Pancreas (tissue), 10 donors: ENCODE measurements around the gene MARCHF9. TPM values are rescaled to one million over a fixed set of nuclear protein-coding genes. Genes with fewer than 3 reads are reported as not detected.

Experiments used
- ATAC-seq, 4 donors: fragments of 200-7000 bp; cut with Tn5 transposase; one replicate each; pipeline versions ENCODE4 v1.8.0 to v1.9.1; 2020; ENCODE audit warnings: mild to moderate bottlenecking in 4 of 4, moderate library complexity in 4 of 4
- DNase-seq, 6 donors: peaks; one replicate each; pipeline ENCODE4 v3.0.0-alpha.2; 2020
- FAIRE-seq: peaks from 2 replicates; lab custom pipeline; 2012; peaks lifted over from hg19 to GRCh38; lab: Jason Lieb, UNC
- H3K27ac ChIP-seq, 4 donors: fragments of 200-600 bp; sonication (generic); 1 replicate in 3 of 4; 2 replicates in 1 of 4; pipeline versions ENCODE4 v1.5.0 to v1.8.0; 2020
- H3K27me3 ChIP-seq, 4 donors: fragments of 200-600 bp; one replicate each; pipeline ENCODE4 v1.8.0; 2021
- H3K36me3 ChIP-seq, 3 donors: fragments of 200-600 bp; sonication (generic) in 1 of 3; one replicate each; pipeline versions ENCODE4 v1.5.0 to v1.8.0; 2020 to 2021
- H3K4me1 ChIP-seq, 3 donors: fragments of 200-600 bp; one replicate each; pipeline ENCODE4 v1.8.0; 2021
- H3K4me3 ChIP-seq, 4 donors: fragments of 200-600 bp; sonication (generic) in 2 of 4; one replicate each; pipeline versions ENCODE4 v1.5.0 to v1.8.0; 2020 to 2021
- H3K9me3 ChIP-seq, 4 donors: fragments of 200-600 bp; one replicate each; pipeline ENCODE4 v1.8.0; 2021
- WGBS, 2 donors: extraction: QIAGEN DNeasy Blood & Tissue Kit; methylation state at CpG; one replicate each; pipeline ENCODE4 v1.1.7; 2013; 5-methylcytosine and 5-hydroxymethylcytosine counted together
- intact Hi-C, 3 donors: fragments of 100-400 bp; cut with DNase I; formaldehyde crosslinking; loops; one replicate each; pipeline versions ENCODE4 v1.11.1 to v1.14.2; 2022
- polyA plus RNA-seq, 2 donors: library from polyadenylated mRNA; stranded (reverse); fragments of 200-250 nt; gene quantifications; one replicate each; pipeline ENCODE4 v1.2.3, GENCODE V29; 2013
- total RNA-seq, 6 donors: library from RNA; stranded (reverse); fragmentation: NEBNext Ultra II Directional in 4 of 6; extraction: Animal tissue kit (Norgen Biotek cat#: 25700) in 4 of 6; gene quantifications; one replicate each; pipeline versions ENCODE4 v1.2.1 to v1.2.4, GENCODE V29; 2021 to 2023
- TF ChIP-seq, protein P1 (sequence below), 4 donors: fragments of 200-600 bp; sonication (generic) in 3 of 4; IDR thresholded peaks; one replicate each; pipeline versions ENCODE4 v1.5.0 to v1.8.0; 2021; ENCODE audit warnings: antibody characterized with exemption in 4 of 4
- donor health status: healthy with polysubstance abuse.
- donor health status: DM: no; HTN: no; CAD: no; lungs with moderate emphysema.
- donor health status: DM: no; HTN: no; CAD: no.
- donor health status: control.
- donor health status: control.
- donor health status: Bipolar disorder and iron deficiency.
- donor health status: DM: yes; HTN: yes; CAD: no.
- donor health status: DM: no; HTN: no; CAD: no.
- donor health status: DM: no; HTN: no; CAD: no.
- donor health status: DM: yes; HTN: yes; CAD: no.

The MARCHF9 gene
- total and polyA plus RNA-seq, 8 donors: 6.7 to 32.5 (median 8.0) TPM

DNA sequence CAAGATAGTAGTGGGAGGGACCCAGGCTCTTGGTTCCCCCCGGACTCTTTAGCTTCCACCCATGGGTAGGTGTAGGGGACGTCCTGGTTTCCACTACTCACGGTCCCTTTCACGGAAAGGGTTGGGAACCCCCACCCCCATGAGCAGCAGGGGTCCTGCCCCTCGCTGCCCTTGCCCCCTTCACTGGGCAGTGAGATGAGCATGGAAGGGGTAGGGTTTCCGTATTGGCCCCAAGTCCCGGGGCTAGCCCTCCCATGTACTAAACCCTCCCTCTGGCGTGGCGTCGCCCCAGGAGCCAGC is 29.1 kb upstream of the MARCHF9 start:
- FAIRE-seq: no peak
- WGBS, 2 donors: 4 to 6% methylated on average over 10 of the region's 10 CpGs
- no peaks in the 10 kb centered on the region for H3K27me3 ChIP-seq

DNA sequence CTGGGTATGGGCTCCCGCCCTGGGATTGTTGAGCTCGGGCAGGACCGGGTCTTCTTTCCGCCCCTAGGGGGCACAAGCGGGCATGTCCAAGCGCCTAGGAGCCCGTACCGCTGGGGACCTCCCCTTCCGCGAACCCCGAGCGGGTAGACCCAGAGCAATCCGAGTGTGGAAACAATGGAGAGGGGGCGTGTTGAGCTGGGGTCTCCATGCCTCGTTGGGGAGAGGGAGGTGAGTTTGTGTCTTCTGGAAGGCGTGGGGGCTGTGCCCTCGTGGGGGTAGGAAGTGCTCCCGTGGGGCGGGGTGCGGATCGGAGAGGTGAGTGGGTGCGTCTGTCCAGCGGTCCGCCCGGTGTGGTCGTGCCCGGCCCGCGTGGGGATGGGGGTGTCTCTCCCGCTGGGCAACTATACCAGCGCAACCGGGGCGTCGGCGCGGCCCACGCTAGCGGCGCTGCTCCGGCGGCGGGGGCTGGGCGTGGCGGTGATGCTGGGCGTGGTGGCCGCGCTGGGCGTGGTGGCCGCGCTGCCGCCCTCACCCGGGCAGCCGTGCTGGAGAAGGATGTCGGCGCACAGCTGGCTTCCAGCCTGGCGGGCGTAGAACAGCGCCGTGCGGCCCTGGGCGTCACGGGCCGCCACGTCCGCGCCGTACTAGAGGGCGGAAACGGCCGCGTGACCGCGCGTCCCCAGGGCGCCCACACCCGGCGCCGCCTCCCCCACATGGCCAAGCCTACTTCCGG is 28.6 kb upstream of the MARCHF9 start:
- TF ChIP-seq, protein P1, sequence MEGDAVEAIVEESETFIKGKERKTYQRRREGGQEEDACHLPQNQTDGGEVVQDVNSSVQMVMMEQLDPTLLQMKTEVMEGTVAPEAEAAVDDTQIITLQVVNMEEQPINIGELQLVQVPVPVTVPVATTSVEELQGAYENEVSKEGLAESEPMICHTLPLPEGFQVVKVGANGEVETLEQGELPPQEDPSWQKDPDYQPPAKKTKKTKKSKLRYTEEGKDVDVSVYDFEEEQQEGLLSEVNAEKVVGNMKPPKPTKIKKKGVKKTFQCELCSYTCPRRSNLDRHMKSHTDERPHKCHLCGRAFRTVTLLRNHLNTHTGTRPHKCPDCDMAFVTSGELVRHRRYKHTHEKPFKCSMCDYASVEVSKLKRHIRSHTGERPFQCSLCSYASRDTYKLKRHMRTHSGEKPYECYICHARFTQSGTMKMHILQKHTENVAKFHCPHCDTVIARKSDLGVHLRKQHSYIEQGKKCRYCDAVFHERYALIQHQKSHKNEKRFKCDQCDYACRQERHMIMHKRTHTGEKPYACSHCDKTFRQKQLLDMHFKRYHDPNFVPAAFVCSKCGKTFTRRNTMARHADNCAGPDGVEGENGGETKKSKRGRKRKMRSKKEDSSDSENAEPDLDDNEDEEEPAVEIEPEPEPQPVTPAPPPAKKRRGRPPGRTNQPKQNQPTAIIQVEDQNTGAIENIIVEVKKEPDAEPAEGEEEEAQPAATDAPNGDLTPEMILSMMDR (IDR thresholded peaks at IDR 0.05): peak; percentile 53 to 80 (median 72)
- Histone ChIP-seq H3K27me3 (no peaks in the 10 kb centered on the region), H3K9me3 (no peaks in the 10 kb centered on the region), H3K27ac (peak overlapping the region in 1 of 4 donors; percentile 52), H3K4me1 (no peaks in the 10 kb centered on the region), H3K36me3 (no peaks in the 10 kb centered on the region), H3K4me3 (peak overlapping the region; percentile 47 to 79 (median 67))
- WGBS, 2 donors: 6% methylated on average over 63 to 79 of the region's 79 CpGs
- intact Hi-C loops: no loop called here
- DNase-seq (peak; percentile 79 to 93 (median 88)), ATAC-seq (peak; percentile 83 to 93 (median 88)), FAIRE-seq (no peak)

More for the DNA sequence above, 29.1 kb upstream of the MARCHF9 start:
- Histone ChIP-seq H3K4me1 (no peaks in the 10 kb centered on the region), H3K27ac (no peak overlapping the region), H3K36me3 (peaks cover 0 to 2% (median 0%) of the 10 kb centered on the region in 3 donors), H3K4me3 (peak overlapping the region in 3 of 4 donors; percentile 63 to 79 (median 71)), H3K9me3 (no peaks in the 10 kb centered on the region)
- TF ChIP-seq, protein P1 (IDR thresholded peaks at IDR 0.05): no peak
- intact Hi-C loops: no loop called here
- DNase-seq (no peak), ATAC-seq (no peak)

DNA sequence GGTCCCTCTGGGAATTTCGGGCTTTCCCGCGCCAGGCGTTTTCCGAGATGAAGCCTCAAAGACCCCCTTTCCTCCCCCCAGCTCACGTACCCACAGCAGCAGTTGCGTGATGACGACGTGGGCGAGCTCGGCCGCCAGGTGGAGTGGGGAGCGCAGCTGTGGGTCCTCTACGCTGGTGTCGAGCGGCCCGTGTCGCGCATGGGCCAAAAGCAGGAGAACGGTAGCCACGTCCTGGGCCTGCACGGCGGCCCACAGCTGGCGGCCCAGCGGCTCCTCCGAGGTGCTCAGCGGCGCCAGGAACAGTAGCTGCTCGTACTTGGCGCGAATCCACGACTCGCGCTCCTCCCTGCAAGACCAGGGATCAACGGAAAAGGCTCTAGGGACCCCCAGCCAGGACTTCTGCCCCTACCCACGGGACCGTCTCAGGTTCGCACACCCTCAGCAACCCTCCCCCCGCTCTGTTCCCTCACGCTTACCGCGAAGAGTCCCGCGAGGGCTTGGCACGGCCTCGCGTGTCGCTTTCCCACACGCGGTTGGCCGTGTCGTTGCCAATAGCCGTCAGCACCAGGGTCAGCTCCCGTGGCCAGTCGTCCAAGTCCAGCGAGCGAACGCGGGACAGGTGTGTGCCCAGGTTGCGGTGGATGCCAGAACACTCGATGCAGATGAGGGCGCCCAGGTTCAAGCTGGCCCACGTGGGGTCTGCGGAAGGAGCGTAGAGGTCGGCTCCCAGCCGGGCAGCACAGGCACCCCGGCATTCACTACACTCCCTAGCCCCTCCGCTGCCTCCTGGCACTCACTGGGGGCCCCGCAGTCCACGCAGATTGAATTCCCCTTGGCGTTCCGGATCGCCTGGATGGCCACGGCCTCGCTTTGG is 27.8 kb upstream of the MARCHF9 start:
- intact Hi-C loops: no loop called here
- Histone ChIP-seq H3K36me3 (no peaks in the 10 kb centered on the region), H3K9me3 (no peaks in the 10 kb centered on the region), H3K4me3 (peak overlapping the region; percentile 47 to 79 (median 67)), H3K27ac (peak overlapping the region in 1 of 4 donors; percentile 52), H3K4me1 (no peaks in the 10 kb centered on the region), H3K27me3 (no peaks in the 10 kb centered on the region)
- TF ChIP-seq, protein P1 (IDR thresholded peaks at IDR 0.05): no peak
- peak; percentile 57 to 68 (median 59) for ATAC-seq
- 13 to 15% methylated on average over 72 to 76 of the region's 76 CpGs for WGBS, 2 donors
- DNase-seq: peak in 5 of 6 donors; percentile 52 to 91 (median 75)
- FAIRE-seq: no peak

DNA sequence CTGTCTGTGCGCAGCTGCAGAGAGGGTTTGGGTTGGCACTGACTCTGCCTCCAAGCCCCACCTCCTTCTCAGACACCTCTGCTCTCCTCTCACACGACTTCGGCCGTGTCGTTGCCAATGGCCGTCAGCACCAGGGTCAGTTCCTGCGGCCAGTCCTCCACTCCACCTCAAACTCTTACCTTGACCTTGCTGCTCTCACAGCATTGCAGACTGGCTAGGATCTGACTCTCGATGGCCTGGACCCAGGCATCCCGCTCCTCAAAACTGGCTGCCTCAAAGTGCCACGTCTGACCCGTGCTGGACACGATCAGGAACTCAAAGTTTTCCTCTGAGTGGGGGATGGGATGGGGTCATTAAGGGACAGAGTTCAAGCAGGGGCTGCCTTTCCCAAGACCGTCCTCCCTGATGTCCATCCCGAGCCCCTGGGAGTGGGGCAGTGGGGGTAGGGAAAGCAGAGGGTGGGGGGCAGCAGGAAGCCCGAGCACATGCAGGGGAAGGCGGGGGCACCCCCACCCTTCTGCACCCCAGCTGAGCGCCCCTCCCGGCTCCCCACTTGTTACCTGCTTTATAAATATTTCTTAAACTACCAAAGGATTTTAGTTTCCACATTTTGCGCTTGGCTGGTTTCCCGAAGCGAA is 27.0 kb upstream of the MARCHF9 start:
- 50 to 63% methylated on average over 21 of the region's 21 CpGs for WGBS, 2 donors
- peak in 1 of 4 donors; percentile 33 for ATAC-seq

More for the DNA sequence above, 27.0 kb upstream of the MARCHF9 start:
- no peak for FAIRE-seq
- no peaks in the 10 kb centered on the region for H3K9me3 ChIP-seq
- H3K27ac ChIP-seq: no peak overlapping the region
- peak in 2 of 6 donors; percentile 16 to 51 for DNase-seq
- TF ChIP-seq, protein P1 (IDR thresholded peaks at IDR 0.05): no peak
- H3K36me3 ChIP-seq: no peaks in the 10 kb centered on the region
- no peaks in the 10 kb centered on the region for H3K27me3 ChIP-seq
- H3K4me3 ChIP-seq: no peak overlapping the region
- H3K4me1 ChIP-seq: no peaks in the 10 kb centered on the region
- intact Hi-C loops: no loop called here
